A673 (cell line): Measurements from ENCODE around the gene BCL7A. TPM values are rescaled to one million over a fixed set of nuclear protein-coding genes. Genes with fewer than 3 reads are reported as not detected.

Experiments
- BruUV-seq: library from RNA; stranded (reverse); fragments of 400-500 nt; replicated peaks from 2 replicates; lab custom pipeline; 2021; lab: Mats Ljungman, UMichigan
- CTCF ChIA-PET: fragments of 300-600 bp; sonication (Branson Sonifier 250); formaldehyde crosslinking; loops from one replicate; lab custom pipeline; 2022; ENCODE audit warnings: antibody characterized with exemption; lab: Charles Lee
- POLR2A ChIA-PET: fragments of 300-600 bp; sonication (Branson Sonifier 250); formaldehyde crosslinking; loops from one replicate; lab custom pipeline; 2022; ENCODE audit warnings: antibody characterized with exemption; ENCODE audit not compliant: low non-redundant PET; lab: Charles Lee
- DNase-seq: peaks from one replicate; pipeline ENCODE4 v3.0.0-alpha.2; 2015; ENCODE audit warnings: low spot score
- H3K27ac ChIP-seq: fragments of 200-600 bp; sonication (generic); 2 replicates; pipeline ENCODE4 v1.5.1; 2016; ENCODE audit warnings: mixed run types, low read depth, mild to moderate bottlenecking, mixed read lengths, antibody characterized with exemption, low read length; ENCODE audit not compliant: poor library complexity, severe bottlenecking
- H3K27me3 ChIP-seq: fragments of 200-600 bp; sonication (generic); replicated peaks from 2 replicates; pipeline ENCODE4 v1.6.1; 2017; ENCODE audit warnings: mixed run types, low read depth, mild to moderate bottlenecking, mixed read lengths, antibody characterized with exemption, low read length; ENCODE audit not compliant: insufficient read depth, poor library complexity
- H3K36me3 ChIP-seq: fragments of 200-600 bp; sonication (generic); 2 replicates; pipeline ENCODE4 v1.6.1; 2016; ENCODE audit warnings: mixed run types, mild to moderate bottlenecking, mixed read lengths, antibody characterized with exemption, low read length; ENCODE audit not compliant: insufficient read depth, poor library complexity, severe bottlenecking
- H3K4me1 ChIP-seq: fragments of 200-600 bp; sonication (generic); 2 replicates; pipeline ENCODE4 v1.6.1; 2017; ENCODE audit warnings: mixed run types, mild to moderate bottlenecking, mixed read lengths, antibody characterized with exemption, low read length; ENCODE audit not compliant: insufficient read depth, poor library complexity, severe bottlenecking
- H3K4me3 ChIP-seq: fragments of 200-600 bp; sonication (generic); 2 replicates; pipeline ENCODE4 v1.5.1; 2016; ENCODE audit warnings: low read depth, mixed run types, mild to moderate bottlenecking, mixed read lengths, low read length; ENCODE audit not compliant: poor library complexity, severe bottlenecking
- H3K9me3 ChIP-seq: fragments of 200-600 bp; sonication (generic); 2 replicates; pipeline ENCODE4 v1.6.1; 2016; ENCODE audit warnings: mixed run types, low read depth, mild to moderate bottlenecking, mixed read lengths, antibody characterized with exemption, low read length; ENCODE audit not compliant: poor library complexity, severe bottlenecking
- CTCF ChIP-seq: fragments of 300-800, 200-600 bp; sonication (generic); conservative IDR thresholded peaks from 2 replicates; pipeline ENCODE4 v1.5.1; 2017; ENCODE audit warnings: low read depth, mild to moderate bottlenecking, antibody characterized with exemption, low read length, moderate library complexity, mixed read lengths
- EZH2 ChIP-seq: fragments of 200-600 bp; sonication (generic); IDR thresholded peaks from 2 replicates; pipeline ENCODE4 v1.6.1; 2017; ENCODE audit warnings: borderline replicate concordance, low read depth, mild to moderate bottlenecking, mixed read lengths, antibody characterized with exemption, low read length; ENCODE audit not compliant: poor library complexity, severe bottlenecking
- intact Hi-C: fragments of 100-400 bp; cut with micrococcal nuclease; formaldehyde crosslinking; loops from one replicate; pipeline ENCODE4 v1.10.0; 2022; ENCODE audit not compliant: unreplicated experiment
- total RNA-seq: library from RNA; stranded (reverse); gene quantifications from 2 replicates; pipeline ENCODE4 v1.2.3, GENCODE V29; 2021

BCL7A gene
- total RNA-seq, 1 experiment from 2014 or later, result 40.7 TPM

GRCh38 chr12:122067548-122067947, 45.9 kb downstream of the BCL7A start:
- intact Hi-C loops, result no loop called here
- H3K27me3 ChIP-seq, result no peaks in the 10 kb centered on the region
- peaks cover 19% of the 10 kb centered on the region for H3K4me1 ChIP-seq
- no peaks in the 10 kb centered on the region for H3K9me3 ChIP-seq
- no TSS peak for BruUV-seq
- no peak overlapping the region for H3K4me3 ChIP-seq
- H3K36me3 ChIP-seq, result no peaks in the 10 kb centered on the region
- CTCF ChIA-PET, result no interaction called here
- no peak overlapping the region for H3K27ac ChIP-seq
- TF ChIP-seq CTCF (no peak), EZH2 (no peak)
- DNase-seq, result no peak
- POLR2A ChIA-PET, result no interaction called here

- BruUV-seq, result no TSS peak
- H3K9me3 ChIP-seq, result no peaks in the 10 kb centered on the region
- TF ChIP-seq EZH2, result no peak
- no peak for TF ChIP-seq CTCF
- CTCF ChIA-PET, result no interaction called here
- H3K4me1 ChIP-seq, result peaks cover 22% of the 10 kb centered on the region
- intact Hi-C loops, result no loop called here
- H3K4me3 ChIP-seq, result no peak overlapping the region
- no peak for DNase-seq
- no peak overlapping the region for H3K27ac ChIP-seq
- H3K27me3 ChIP-seq, result no peaks in the 10 kb centered on the region
- H3K36me3 ChIP-seq, result no peaks in the 10 kb centered on the region
- POLR2A ChIA-PET, result no interaction called here
Observed at GRCh38 chr12:122067966-122068365, 46.3 kb downstream of the BCL7A start.

GRCh38 chr12:122072031-122072970, 50.6 kb downstream of the BCL7A start:
- BruUV-seq, result no TSS peak
- no peaks in the 10 kb centered on the region for H3K9me3 ChIP-seq
- DNase-seq, result peak; percentile 39
- ChIA-PET CTCF (no interaction called here), POLR2A (no interaction called here)
- no peak overlapping the region for H3K27ac ChIP-seq
- no peak for TF ChIP-seq EZH2
- TF ChIP-seq CTCF, result no peak
- H3K4me1 ChIP-seq, result peaks cover 9% of the 10 kb centered on the region
- no peaks in the 10 kb centered on the region for H3K27me3 ChIP-seq
- intact Hi-C loops, result no loop called here
- no peaks in the 10 kb centered on the region for H3K36me3 ChIP-seq
- no peak overlapping the region for H3K4me3 ChIP-seq
